ENCODE data around the gene RBM19.
"Not testable (repeated sequence)": the region's sequence is repeated elsewhere in the genome, so short reads cannot be mapped to it uniquely, and the experiment has no call there.

Gene RBM19

GRCh38 chr12:113965951-113966797 lies at the start of gene RBM19:
RBM19 (minus strand) TSS chr12:113966325; CDS start chr12:113966227, 98 bp downstream.
- ATAC-seq = peak; percentile 73
- Mint-ChIP-seq H3K27me3 (no peaks in the 10 kb centered on the region), H3K27ac (peak within 1 kb of the TSS; percentile 99), H3K4me3 (peak within 1 kb of the TSS; percentile 99 to 100), H3K4me1 (peaks cover 68% of the 10 kb centered on the region), H3K9me3 (no peaks in the 10 kb centered on the region)
- peak; percentile 98 for DNase-seq

- Mint-ChIP-seq H3K4me3 (no peak overlapping the region), H3K4me1 (no peaks in the 10 kb centered on the region), H3K9me3 (no peaks in the 10 kb centered on the region), H3K27ac (no peak overlapping the region), H3K27me3 (peaks cover 55% of the 10 kb centered on the region)
- no peak for DNase-seq
- ATAC-seq = no peak
These were observed 49.7 kb upstream of the RBM19 start for GRCh38 chr12:114015851-114016250.

- Mint-ChIP-seq H3K27me3 (peaks cover 59% of the 10 kb centered on the region), H3K4me1 (no peaks in the 10 kb centered on the region), H3K27ac (peak overlapping the region in 1 of 2 donors; percentile 17), H3K9me3 (no peaks in the 10 kb centered on the region), H3K4me3 (no peak overlapping the region)
- no peak for ATAC-seq
- DNase-seq = no peak
These were observed 47.6 kb upstream of the RBM19 start for GRCh38 chr12:114013575-114014345.

- Mint-ChIP-seq H3K4me1 (no peaks in the 10 kb centered on the region), H3K4me3 (no peak overlapping the region), H3K27me3 (peaks cover 64% of the 10 kb centered on the region), H3K27ac (no peak overlapping the region), H3K9me3 (no peaks in the 10 kb centered on the region)
- no peak for DNase-seq
- ATAC-seq = no peak
These were observed 46.8 kb upstream of the RBM19 start for GRCh38 chr12:114012744-114013431.

GRCh38 chr12:114011711-114012110 lies 45.6 kb upstream of the RBM19 start:
- Mint-ChIP-seq H3K4me1 (no peaks in the 10 kb centered on the region), H3K27ac (no peak overlapping the region), H3K27me3 (peaks cover 60% of the 10 kb centered on the region), H3K9me3 (no peaks in the 10 kb centered on the region), H3K4me3 (no peak overlapping the region)
- ATAC-seq (no peak), DNase-seq (no peak)

- ATAC-seq (no peak), DNase-seq (no peak)
- no peak overlapping the region for H3K4me3 Mint-ChIP-seq
- no peaks in the 10 kb centered on the region for H3K9me3 Mint-ChIP-seq
- peaks cover 48% of the 10 kb centered on the region for H3K27me3 Mint-ChIP-seq
- H3K4me1 Mint-ChIP-seq = no peaks in the 10 kb centered on the region
- H3K27ac Mint-ChIP-seq = no peak overlapping the region
These were observed 40.6 kb upstream of the RBM19 start for GRCh38 chr12:114006482-114007425.

GRCh38 chr12:114004402-114004801 lies 38.3 kb upstream of the RBM19 start:
- Mint-ChIP-seq H3K4me1 (no peaks in the 10 kb centered on the region), H3K27ac (no peak overlapping the region), H3K9me3 (no peaks in the 10 kb centered on the region), H3K4me3 (no peak overlapping the region), H3K27me3 (peaks cover 27% of the 10 kb centered on the region)
- ATAC-seq = no peak
- no peak for DNase-seq

- Mint-ChIP-seq H3K4me3 (no peak overlapping the region), H3K9me3 (no peaks in the 10 kb centered on the region), H3K27ac (no peak overlapping the region)
These were observed 37.2 kb upstream of the RBM19 start for GRCh38 chr12:114003286-114003685.

GRCh38 chr12:114001511-114002340 lies 35.6 kb upstream of the RBM19 start:
- H3K9me3 Mint-ChIP-seq = no peaks in the 10 kb centered on the region
- H3K27me3 Mint-ChIP-seq = peaks cover 22% of the 10 kb centered on the region
- H3K4me1 Mint-ChIP-seq = peaks cover 6% of the 10 kb centered on the region
- DNase-seq = no peak
- no peak overlapping the region for H3K27ac Mint-ChIP-seq
- no peak for ATAC-seq
- H3K4me3 Mint-ChIP-seq = no peak overlapping the region

More at GRCh38 chr12:114003286-114003685, 37.2 kb upstream of the RBM19 start:
- DNase-seq (no peak), ATAC-seq (no peak)
- Mint-ChIP-seq H3K4me1 (no peaks in the 10 kb centered on the region), H3K27me3 (peaks cover 24% of the 10 kb centered on the region)

GRCh38 chr12:114000861-114001260 lies 34.7 kb upstream of the RBM19 start:
- Mint-ChIP-seq H3K4me3 (no peak overlapping the region), H3K4me1 (peaks cover 6% of the 10 kb centered on the region), H3K9me3 (no peaks in the 10 kb centered on the region), H3K27ac (no peak overlapping the region), H3K27me3 (peaks cover 25% of the 10 kb centered on the region)
- ATAC-seq (no peak), DNase-seq (no peak)

- not testable (repeated sequence) for H3K9me3 Mint-ChIP-seq, H3K4me1 Mint-ChIP-seq, ATAC-seq, H3K4me3 Mint-ChIP-seq, DNase-seq, H3K27ac Mint-ChIP-seq
- H3K27me3 Mint-ChIP-seq = peaks cover 29% of the 10 kb centered on the region
These were observed 34.1 kb upstream of the RBM19 start for GRCh38 chr12:114000261-114000660.

- DNase-seq = no peak
- H3K4me3 Mint-ChIP-seq = no peak overlapping the region
- H3K4me1 Mint-ChIP-seq = peaks cover 6% of the 10 kb centered on the region
- H3K27ac Mint-ChIP-seq = peak overlapping the region in 1 of 2 donors; percentile 13
- ATAC-seq = peak; percentile 76
- no peaks in the 10 kb centered on the region for H3K9me3 Mint-ChIP-seq
- H3K27me3 Mint-ChIP-seq = peaks cover 48% of the 10 kb centered on the region
These were observed 31.2 kb upstream of the RBM19 start for GRCh38 chr12:113997365-113997764.

- Mint-ChIP-seq H3K9me3 (no peaks in the 10 kb centered on the region), H3K27ac (no peak overlapping the region), H3K4me3 (no peak overlapping the region), H3K27me3 (peaks cover 60% of the 10 kb centered on the region), H3K4me1 (peaks cover 6% of the 10 kb centered on the region)
- no peak for ATAC-seq
- no peak for DNase-seq
These were observed 29.9 kb upstream of the RBM19 start for GRCh38 chr12:113996026-113996425.

GRCh38 chr12:113994051-113994450 lies 27.9 kb upstream of the RBM19 start:
- peaks cover 67% of the 10 kb centered on the region for H3K27me3 Mint-ChIP-seq
- H3K27ac Mint-ChIP-seq = no peak overlapping the region
- no peak for DNase-seq
- no peaks in the 10 kb centered on the region for H3K9me3 Mint-ChIP-seq
- no peak for ATAC-seq
- peaks cover 6% of the 10 kb centered on the region for H3K4me1 Mint-ChIP-seq
- no peak overlapping the region for H3K4me3 Mint-ChIP-seq
